Measurements from ENCODE around the gene CCDC197.
A peak's percentile ranks its signal among the peaks of the same experiment; 100 is the strongest.

The CCDC197 gene

DNA sequence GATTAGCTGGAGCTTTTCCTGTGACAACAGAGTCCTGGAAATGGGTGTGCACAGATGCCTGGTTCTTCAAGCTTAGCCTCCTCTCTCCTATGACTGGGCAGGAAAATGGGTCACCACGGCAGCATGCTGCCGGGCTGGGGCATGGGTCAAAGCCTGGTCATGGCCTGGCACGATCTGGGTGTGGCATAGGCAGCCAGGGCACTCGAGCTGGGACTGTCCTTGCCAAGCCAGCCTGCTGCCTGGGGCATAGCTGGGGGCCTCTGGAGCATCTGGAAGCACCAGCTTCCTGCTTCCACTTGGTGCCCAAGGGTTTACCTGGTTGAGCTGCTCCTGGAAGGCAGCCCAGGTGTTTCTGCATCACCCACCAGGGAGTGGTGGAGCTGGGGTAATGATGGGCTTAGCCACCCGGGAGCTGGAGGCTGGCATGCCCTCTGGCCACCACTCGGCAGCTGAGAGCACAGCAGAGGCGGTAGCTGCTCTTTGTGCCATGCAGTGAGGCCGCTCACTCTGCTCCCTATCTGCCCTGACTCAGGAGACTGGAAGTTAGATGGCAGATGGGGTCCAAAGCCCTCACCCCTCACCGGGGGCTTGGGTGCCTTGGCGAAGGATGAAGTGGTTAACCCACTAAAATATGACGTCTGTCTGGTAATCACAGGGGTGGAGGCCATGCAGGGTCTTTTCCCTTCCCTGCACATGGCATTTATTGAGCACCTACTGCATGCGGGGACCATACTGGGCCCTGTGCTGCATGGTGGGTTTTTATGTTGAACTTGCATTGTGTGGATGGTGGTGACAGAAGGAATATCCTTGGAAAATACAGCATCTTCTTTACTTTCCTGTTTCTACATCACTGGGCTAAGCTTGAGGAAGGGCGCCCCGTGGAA lies 30.7 kb downstream of the CCDC197 start:
- peak; percentile 2 for DNase-seq

DNA sequence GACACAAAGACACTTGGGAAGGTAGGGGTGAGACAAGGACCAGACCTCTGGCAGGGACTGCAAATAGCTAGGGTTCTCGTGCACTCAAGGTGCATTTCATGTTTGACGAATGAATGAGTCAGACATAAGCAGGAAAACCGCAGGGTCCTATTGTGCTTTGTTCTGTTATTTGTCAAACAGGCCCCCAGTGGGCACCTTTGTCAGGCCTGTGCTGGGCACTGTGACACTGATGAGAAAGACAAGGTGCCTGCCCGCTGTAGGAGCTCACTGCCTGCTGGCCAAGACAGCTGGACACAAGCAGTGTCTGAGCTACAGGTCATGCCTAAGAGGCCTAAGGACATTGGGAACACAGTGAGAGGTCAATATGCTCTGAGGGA lies 31.3 kb downstream of the CCDC197 start:
- peak; percentile 4 for DNase-seq

DNA sequence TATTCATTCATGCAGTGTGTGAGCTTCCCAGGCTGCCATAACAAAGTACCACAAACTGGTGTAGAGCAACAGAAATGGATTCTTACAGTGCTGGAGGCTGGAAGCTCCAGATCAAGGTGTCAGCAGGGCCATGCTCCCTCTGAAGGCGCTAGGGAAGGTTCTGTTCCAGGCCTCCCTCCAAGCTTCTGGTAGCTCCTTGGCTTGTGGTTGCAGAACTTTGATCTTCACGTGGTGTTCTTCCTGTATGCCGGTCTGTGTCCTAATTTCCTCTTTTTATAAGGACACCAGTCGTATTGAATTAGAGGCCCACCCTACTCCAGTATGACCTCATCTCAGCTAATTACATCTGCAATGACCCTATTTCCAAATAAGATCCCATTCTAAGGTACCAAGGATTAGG lies 32.2 kb downstream of the CCDC197 start:
- no peak for DNase-seq

GRCh38 chr14:94029671-94030203 lies 32.6 kb downstream of the CCDC197 start:
- no peak for DNase-seq

GRCh38 chr14:94030571-94030970 lies 33.5 kb downstream of the CCDC197 start:
- no peak for DNase-seq

GRCh38 chr14:94031161-94031882 lies 34.2 kb downstream of the CCDC197 start:
- no peak for DNase-seq

DNA sequence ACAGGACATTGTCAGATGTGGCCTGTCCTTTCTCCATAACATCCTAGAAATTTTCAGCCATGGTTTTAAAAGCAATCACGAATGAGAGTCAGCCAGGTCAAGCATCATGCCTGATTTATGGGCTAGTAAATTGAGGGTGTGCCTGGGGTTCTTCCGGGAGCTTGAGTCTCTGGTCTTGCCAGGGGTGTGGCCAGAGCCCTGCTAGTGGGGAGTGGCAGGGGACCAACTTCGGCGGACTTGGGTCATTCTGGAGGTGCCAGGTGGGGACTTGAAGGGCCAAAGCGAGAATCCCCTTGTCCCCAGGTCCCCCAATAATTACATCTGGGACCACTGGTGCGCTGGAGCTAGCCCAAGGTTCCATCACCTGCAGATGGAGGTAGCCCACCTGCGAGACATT lies 34.8 kb downstream of the CCDC197 start:
- DNase-seq = no peak

GRCh38 chr14:94034886-94035285 lies 37.8 kb downstream of the CCDC197 start:
- DNase-seq = no peak

DNA sequence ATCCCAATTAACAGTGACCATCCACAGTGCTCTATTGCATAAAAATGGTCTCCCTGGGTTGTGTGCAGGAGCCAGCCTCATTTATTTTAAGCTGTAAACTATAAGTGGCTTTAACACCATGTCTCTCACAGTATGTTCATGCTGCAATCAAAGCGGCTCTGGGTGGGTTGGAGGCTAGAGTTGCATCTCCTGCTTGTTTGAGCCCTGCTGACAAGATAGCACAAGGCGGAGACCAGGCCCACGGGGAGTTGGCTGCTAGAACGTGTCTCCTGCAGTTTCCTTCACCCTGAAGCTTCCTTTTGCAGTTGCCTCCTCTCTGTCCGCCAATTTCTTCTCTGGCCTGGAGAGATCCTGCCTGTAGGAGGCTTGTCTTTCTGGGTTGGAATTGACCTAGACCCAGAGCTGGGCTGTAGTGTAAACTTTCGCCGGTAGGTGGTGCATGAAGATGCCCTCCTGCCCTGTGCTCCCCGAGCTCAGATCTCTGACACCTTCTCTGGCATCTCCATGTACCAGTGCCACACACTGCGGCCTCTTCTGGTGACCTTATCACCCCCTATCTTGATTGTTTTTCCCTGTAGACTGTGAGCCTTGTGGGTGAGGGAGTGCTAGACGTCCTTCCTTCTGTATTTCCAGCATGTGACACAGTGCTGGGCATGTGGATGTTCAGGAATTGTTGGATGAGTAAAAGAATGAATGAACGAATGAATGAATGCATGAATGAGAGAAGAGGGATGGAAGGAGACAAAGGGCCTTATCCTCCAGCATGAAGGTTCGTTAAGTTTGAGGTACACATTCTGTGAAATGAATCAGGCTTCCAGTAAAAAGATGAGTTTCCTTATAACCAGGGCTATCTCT lies 39.4 kb downstream of the CCDC197 start:
- peak; percentile 76 for DNase-seq

DNA sequence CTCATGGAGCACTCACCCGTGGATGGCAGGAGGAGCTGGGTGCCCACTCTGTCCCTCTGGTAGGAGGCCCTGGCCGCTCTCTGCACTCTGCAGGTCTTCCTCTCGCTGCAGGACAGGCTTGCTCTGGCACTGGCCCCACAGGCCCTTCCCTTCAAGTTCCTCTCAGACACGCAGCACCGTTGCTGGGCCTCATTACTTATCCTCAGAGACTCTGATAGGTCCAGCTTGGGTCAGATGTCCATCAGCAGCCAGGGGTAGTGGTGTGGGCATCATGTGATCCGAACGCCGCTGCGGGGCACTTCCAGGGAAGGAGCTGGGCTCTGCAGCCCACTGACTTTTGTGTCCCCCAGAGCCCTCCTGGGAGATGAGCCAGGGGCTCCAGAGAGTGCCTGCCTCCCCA lies 40.9 kb downstream of the CCDC197 start:
- DNase-seq = no peak

DNA sequence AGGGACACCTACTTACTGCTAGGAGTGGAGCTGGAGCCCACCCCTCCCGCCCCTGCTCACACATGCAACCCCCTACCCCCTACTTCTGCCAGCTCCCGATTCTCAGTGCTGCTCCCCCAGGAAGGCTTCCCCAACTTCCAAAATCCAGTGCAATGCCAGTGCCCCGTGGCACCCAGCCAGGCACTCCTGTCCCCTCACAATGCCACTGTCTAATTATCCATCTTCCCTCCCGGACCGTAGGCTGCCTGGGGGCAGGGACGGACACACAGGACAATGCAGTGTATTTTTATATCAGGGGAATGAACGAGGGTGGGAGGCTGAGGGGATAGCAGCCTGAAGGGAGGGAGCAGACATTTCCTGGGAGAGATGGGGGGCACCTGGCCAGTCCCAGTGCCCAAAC lies 41.4 kb downstream of the CCDC197 start:
- DNase-seq = no peak

DNA sequence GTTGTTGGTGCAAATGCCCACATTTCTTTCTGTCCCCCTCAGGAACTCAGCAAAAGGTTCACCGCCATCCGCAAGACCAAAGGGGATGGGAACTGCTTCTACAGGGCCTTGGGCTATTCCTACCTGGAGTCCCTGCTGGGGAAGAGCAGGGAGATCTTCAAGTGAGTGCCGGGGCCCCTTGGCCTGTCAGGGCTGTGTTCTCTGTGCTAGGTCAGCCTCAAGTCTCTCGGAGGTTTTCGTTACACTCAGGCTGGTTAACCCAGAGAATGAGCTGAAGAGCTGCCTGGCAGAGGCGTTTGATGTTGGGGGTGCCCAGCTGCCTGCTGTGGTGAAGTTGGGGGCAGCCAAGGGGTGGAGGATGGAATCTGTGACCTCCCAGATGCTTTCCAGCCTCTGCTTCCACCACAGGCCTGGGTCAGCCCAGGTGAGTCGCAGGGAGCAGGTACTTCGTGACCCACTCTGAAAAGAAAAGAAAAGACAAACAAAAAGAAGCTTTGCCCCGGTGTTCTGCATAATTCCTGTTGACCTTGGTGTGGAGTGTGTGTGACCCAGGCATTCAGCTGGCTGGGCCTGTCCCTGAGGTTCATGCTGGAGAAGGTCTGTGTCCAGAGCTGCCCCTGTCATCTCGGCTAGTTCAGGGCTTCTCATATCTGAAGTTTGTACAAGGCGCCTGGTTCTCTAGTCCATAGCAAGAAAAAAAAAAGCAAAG lies 42.0 kb downstream of the CCDC197 start:
- no peak for DNase-seq

DNA sequence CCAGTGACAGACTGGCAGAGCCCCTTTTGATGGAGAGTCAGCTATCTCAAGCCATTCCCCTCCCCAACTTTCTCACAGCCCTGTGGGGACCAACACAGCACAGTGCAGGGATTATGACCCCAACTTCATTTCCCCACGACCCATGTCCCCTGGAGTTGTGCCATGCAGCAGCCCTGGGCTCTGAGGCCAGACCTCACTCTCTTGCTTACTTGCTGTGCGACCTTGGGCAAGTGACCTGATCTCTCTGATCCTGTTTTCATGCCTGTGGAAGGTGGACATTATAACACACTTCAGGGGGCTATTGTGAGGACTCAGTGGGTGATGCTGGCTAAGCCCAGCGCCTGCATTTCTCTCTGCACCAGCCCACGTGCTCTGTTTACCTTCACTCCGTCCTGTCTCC lies 43.1 kb downstream of the CCDC197 start:
- DNase-seq = no peak

DNA sequence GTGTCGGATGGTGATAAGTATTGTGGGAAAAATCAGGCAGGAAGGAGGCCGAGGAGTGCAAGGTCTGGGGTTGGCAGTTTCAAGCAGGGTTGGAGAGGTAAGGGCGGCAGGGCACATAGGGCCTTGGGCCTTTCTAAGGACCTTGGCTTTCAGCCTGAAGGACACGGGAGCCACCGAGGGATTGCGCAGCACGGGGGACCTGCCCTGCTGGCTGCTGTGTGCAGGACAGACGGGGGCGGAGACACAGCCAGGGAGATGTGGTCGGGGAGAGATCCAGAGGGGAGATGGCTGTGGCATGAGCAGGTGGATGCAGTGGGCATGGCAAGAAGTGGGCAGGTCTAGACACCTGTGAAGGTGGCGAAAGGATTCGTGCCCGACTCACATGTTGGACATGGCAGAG lies 43.7 kb downstream of the CCDC197 start:
- DNase-seq = no peak

DNA sequence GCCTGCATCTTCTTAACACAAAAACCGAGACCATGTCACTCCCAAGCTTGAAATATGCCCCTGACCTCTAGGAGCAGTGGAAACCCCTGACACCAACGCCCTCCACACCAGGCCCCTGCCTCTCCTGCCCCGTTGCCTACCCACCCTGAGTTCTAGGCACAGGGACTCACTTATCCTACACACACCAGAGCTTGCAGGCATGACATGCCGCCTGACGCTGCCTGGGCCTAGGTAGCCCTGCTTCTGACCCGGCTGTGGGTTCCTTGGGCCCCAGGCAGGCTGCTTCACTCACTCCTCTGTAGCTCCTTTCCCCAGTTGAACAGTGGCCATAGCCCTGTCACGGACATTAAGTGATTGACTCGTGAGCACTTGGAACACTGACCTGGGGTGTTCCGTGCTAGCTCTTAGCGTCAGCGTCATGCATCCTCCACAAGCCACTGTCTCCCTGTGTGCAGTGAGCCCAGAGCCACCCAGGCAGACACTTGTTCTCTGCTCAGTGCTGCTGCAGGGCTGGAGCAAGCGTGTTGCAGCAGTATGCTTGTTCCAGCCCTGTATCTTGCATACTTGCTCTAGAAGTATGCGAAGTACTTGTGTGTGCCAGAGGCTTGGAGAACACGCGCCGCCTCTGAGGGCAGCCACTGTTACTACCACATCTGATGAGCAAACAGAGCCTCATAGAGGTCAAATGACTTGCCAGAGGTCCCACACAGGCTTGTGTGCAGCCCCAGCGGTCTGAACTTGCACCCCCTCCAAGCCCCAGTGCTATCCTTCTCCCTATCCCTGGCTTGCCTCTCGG lies 44.6 kb downstream of the CCDC197 start:
- no peak for DNase-seq

- DNase-seq = no peak
These were observed 45.5 kb downstream of the CCDC197 start for GRCh38 chr14:94042433-94043091.

DNA sequence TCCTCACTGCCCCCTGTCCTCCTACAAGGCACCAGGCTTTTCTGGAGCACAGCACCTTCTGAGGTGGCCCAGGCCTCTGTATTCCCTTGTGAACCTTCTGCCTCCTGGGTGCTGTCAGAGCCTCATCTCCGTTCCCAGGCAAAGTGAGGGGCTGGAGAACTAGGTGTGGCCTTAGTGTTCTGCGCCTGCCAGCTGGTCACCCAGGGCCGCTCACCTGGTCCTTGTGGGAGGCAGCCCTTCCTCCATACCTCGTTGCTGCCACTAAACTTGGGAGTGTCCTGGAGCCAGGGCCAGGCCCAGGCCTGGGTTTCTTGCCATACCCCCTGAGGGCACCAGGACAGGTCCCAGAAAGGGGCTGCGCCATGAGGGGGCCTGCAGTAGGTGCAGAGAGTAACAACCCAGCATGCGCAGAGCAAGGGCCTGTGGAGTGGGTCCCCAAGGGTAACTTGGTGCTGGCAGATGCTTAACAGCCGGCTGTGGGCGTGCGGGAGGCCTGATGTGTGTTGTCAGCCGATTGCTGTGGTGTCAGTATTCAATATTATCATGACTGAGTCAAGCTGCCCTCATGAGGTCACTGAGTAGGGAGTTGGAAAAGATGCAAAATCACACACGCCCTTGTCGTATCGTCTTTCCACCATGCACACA lies 46.1 kb downstream of the CCDC197 start:
- no peak for DNase-seq

- no peak for DNase-seq
These were observed 46.8 kb downstream of the CCDC197 start for GRCh38 chr14:94043756-94044475.

DNA sequence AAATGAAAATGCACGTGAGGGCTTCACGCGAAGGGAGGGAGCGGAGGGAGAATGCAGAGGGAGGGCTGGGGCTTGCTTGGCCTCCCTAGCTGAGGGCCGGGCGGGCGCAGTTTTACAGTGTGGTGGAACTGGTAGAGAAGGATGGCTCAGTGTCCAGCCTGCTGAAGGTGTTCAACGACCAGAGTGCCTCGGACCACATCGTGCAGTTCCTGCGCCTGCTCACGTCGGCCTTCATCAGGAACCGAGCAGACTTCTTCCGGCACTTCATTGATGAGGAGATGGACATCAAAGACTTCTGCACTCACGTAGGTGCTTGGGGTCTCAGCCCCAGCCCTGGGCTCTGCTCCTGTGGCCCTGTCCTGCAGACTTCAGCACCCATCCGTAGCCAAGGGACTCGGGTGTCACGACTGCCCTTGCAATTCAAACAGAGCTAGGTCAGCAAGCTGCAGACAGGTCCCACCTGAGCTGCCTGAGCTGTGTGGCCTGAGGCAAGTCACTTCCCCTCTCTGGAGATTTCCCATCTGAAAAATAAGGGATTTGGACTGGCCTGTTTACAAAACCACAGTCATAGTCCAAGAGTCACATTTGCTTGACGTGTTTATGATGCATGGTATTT lies 47.5 kb downstream of the CCDC197 start:
- no peak for DNase-seq

Measured in hematopoietic multipotent progenitor cell treated with erythropoietin and hydrocortisone succinate and interleukin-3 and kit ligand, for 8 days (in vitro differentiated cells).